Ovary (tissue), 9 donors: ENCODE measurements around the gene LRMDA. TPM values are rescaled to one million over a fixed set of nuclear protein-coding genes. Genes with fewer than 3 reads are reported as not detected.

Experiments
- DNase-seq, 5 donors: peaks; one replicate each; pipeline ENCODE4 v3.0.0-alpha.2; 2019 to 2020
- H3K27ac ChIP-seq, 2 donors: fragments of 200-600 bp; one replicate each; pipeline versions ENCODE4 v1.5.1 to v1.8.0; 2019 to 2022
- H3K27me3 ChIP-seq: fragments of 200-600 bp; one replicate; pipeline ENCODE4 v1.8.0; 2022
- H3K36me3 ChIP-seq: fragments of 200-600 bp; sonication (generic); one replicate; pipeline ENCODE4 v1.5.1; 2019
- H3K4me1 ChIP-seq: one replicate; pipeline ENCODE4 v1.8.1; 2013; ENCODE audit warnings: mild to moderate bottlenecking, moderate library complexity; ENCODE audit not compliant: insufficient read depth
- H3K4me3 ChIP-seq: fragments of 200-600 bp; sonication (generic); one replicate; pipeline ENCODE4 v1.5.1; 2017
- H3K9me3 ChIP-seq, 2 donors: fragments of 200-600 bp in 1 of 2; sonication (generic) in 1 of 2; one replicate each; pipeline versions ENCODE4 v1.5.1 to v1.8.1; 2013 to 2019; ENCODE audit warnings: mild to moderate bottlenecking in 1 of 2, moderate library complexity in 1 of 2
- EP300 ChIP-seq: sonication (generic); formaldehyde crosslinking; IDR thresholded peaks from one replicate; pipeline ENCODE4 v1.6.1; 2017; ENCODE audit warnings: antibody characterized with exemption
- POLR2A ChIP-seq: fragments of 450-650 bp; IDR thresholded peaks from one replicate; pipeline ENCODE4 v1.6.1; 2017; ENCODE audit warnings: antibody characterized with exemption, mild to moderate bottlenecking, moderate library complexity
- WGBS, 3 donors: extraction: QIAGEN DNeasy Blood & Tissue Kit in 1 of 3; methylation state at CpG; one replicate each; pipeline versions ENCODE4 v1.1.5 to v1.1.7; 2013 to 2017; 5-methylcytosine and 5-hydroxymethylcytosine counted together
- intact Hi-C, 4 donors: fragments of 100-400 bp; cut with DNase I; formaldehyde crosslinking; loops; one replicate each; pipeline versions ENCODE4 v1.11.0 to v1.15.1; 2022 to 2023
- polyA plus RNA-seq, 2 donors: library from polyadenylated mRNA; stranded (reverse); fragments of 200-250 nt in 1 of 2; fragments of 350-450 nt in 1 of 2; fragmentation: Illumina TruSeq in 1 of 2; extraction: RNeasy Lipid Tissue Mini Kit (QIAGEN cat#74804) in 1 of 2; gene quantifications; one replicate each; pipeline ENCODE4 v1.2.3, GENCODE V29; 2013 to 2014
- total RNA-seq, 7 donors: library from RNA; depleted of rRNA in 2 of 7; stranded (reverse); fragments of >200 nt in 2 of 7; fragmentation: NEBNext Ultra II Directional in 3 of 7; extraction: Animal tissue kit (Norgen Biotek cat#: 25700) in 3 of 7; gene quantifications; one replicate each; pipeline versions ENCODE4 v1.1.0 to v1.2.4, GENCODE V29; 2016 to 2023
- TF ChIP-seq, protein P1 (sequence below), 3 donors: fragments of 450-650 bp in 2 of 3; fragments of 200-600 bp in 1 of 3; IDR thresholded peaks; one replicate each; pipeline versions ENCODE4 v1.5.1 to v1.8.0; 2016 to 2022; ENCODE audit warnings: antibody characterized with exemption in 3 of 3, mild to moderate bottlenecking in 1 of 3
- donor health status: DM: no; HTN: no; CAD: no; lungs with moderate emphysema.
- donor health status: DM: no; HTN: no; CAD: no.
- donor health status: Bipolar disorder and iron deficiency.
- donor health status: DM: yes; HTN: yes; CAD: no.
- donor health status: DM: no; HTN: no; CAD: no.
- donor health status: DM: yes; HTN: yes; CAD: no.

LRMDA gene
- total and polyA plus RNA-seq, 9 donors: 14.8 to 30.7 (median 22.9) TPM

DNA sequence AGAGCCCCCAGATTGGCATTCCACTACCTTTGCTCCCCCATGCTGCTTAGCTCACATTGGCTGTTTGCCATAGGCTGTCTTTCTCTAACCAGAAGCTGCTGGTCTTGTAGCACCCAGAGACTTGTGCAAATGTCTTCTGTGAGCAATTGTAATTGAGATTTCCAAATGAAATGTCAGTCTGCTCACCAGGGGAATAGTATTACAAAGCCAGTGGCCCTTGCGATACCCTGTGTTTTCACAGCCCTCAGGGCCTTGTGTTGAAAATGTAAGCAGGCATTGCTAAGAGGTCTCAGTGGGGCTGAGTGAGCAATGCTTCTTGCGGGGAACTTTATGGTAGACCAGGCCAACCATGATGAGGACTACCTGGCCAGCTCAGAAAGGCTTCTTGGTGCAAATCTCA lies 746.5 kb downstream of the LRMDA start:
- no peak for DNase-seq
- peaks cover 1% of the 10 kb centered on the region for H3K4me1 ChIP-seq
- intact Hi-C loops: no loop called here
- 94 to 100% (median 97%) methylated on average over 2 of the region's 2 CpGs for WGBS, 3 donors
- H3K27ac ChIP-seq: no peak overlapping the region
- no peaks in the 10 kb centered on the region for H3K27me3 ChIP-seq
- TF ChIP-seq, protein P1, sequence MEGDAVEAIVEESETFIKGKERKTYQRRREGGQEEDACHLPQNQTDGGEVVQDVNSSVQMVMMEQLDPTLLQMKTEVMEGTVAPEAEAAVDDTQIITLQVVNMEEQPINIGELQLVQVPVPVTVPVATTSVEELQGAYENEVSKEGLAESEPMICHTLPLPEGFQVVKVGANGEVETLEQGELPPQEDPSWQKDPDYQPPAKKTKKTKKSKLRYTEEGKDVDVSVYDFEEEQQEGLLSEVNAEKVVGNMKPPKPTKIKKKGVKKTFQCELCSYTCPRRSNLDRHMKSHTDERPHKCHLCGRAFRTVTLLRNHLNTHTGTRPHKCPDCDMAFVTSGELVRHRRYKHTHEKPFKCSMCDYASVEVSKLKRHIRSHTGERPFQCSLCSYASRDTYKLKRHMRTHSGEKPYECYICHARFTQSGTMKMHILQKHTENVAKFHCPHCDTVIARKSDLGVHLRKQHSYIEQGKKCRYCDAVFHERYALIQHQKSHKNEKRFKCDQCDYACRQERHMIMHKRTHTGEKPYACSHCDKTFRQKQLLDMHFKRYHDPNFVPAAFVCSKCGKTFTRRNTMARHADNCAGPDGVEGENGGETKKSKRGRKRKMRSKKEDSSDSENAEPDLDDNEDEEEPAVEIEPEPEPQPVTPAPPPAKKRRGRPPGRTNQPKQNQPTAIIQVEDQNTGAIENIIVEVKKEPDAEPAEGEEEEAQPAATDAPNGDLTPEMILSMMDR (IDR thresholded peaks at IDR 0.05): no peak
- TF ChIP-seq EP300 (no peak), POLR2A (no peak)
- H3K36me3 ChIP-seq: no peaks in the 10 kb centered on the region
- H3K9me3 ChIP-seq: no peaks in the 10 kb centered on the region
- no peak overlapping the region for H3K4me3 ChIP-seq

DNA sequence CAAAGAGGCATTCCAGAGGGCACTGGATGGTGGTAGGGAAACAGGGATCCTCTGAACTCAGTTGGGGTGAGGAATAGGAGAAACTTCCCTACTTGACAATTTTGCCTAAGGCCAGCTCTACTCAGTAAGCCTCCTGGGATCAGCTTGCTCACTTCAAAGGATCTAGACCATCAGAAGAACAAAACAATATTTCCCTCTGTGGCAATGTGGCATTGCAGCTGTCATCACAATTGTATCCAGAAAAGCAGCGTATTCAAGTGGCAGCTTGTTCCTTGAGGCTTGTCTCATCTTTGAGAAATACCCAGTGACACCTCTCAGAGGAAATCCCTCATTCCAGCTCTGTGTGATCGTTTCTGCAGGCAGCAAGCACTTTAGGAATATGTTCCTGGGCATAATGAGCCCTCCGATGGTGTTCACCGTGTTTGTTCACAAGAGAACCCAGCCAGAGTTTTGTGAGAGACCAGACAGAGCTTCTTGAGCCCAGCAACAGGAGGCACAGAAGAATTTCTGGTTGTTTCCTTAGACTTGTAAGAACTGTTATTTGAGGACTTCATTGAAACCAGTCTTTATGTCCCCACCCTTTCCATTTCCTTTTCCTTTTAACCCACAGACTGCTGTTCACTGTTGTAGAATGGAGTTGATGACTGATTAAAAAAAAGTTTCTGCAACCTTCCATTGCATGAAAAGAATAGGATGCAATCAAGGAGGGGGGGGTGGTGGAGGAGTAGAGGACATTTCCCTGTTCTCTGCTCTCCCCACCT lies 747.3 kb downstream of the LRMDA start:
- no peak overlapping the region for H3K4me3 ChIP-seq
- DNase-seq: no peak
- H3K9me3 ChIP-seq: no peaks in the 10 kb centered on the region
- TF ChIP-seq, protein P1 (IDR thresholded peaks at IDR 0.05): no peak
- no peak for TF ChIP-seq POLR2A
- TF ChIP-seq EP300: no peak
- intact Hi-C loops: no loop called here
- no peaks in the 10 kb centered on the region for H3K27me3 ChIP-seq
- no peaks in the 10 kb centered on the region for H3K36me3 ChIP-seq
- H3K4me1 ChIP-seq: peaks cover 1% of the 10 kb centered on the region
- no peak overlapping the region for H3K27ac ChIP-seq
- 92 to 96% (median 92%) methylated on average over 4 of the region's 4 CpGs for WGBS, 3 donors

DNA sequence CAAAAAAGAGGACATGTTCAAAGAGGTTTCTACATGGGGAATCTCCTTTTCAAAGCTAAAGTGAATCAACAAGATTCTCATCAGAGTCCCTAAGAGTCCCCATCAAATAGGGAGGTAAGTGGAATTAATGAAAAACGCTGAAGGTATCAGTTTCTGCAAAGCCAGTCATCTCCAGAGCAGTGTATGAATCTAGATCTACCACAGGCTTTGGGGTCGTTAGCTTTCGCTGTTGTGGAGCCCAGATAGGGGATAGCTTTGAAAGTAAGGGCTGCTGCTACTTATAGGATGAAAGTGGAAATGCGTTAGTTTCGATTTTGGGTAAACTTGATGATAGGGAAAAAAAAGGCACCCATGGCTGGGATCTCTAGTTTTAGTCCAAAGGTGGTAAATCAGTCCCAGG lies 748.4 kb downstream of the LRMDA start:
- Histone ChIP-seq H3K9me3 (no peaks in the 10 kb centered on the region), H3K27me3 (no peaks in the 10 kb centered on the region), H3K27ac (no peak overlapping the region), H3K4me3 (no peak overlapping the region), H3K4me1 (peaks cover 1% of the 10 kb centered on the region), H3K36me3 (no peaks in the 10 kb centered on the region)
- intact Hi-C loops: no loop called here
- DNase-seq: no peak
- 94 to 98% (median 97%) methylated on average over 5 of the region's 5 CpGs for WGBS, 3 donors
- TF ChIP-seq, protein P1 (IDR thresholded peaks at IDR 0.05): no peak
- TF ChIP-seq POLR2A (no peak), EP300 (no peak)

DNA sequence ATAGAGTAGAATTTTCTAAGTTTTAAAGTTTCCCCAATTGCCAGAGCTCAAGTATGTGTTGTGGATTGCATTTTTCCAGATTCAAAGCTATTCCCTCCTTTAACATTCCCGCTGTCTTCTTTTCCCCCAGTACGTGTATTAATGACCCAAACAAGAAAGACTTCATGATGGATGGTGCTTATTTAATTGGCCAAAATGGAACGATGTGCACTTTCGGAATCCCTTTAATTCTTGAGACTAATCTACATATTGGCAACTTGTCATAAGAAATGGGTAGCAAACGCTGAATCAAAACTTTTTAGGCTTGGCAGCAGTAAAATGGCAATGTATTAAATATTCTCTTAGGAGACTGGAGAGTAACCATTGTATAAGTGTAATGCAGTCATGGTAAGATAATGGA lies 753.2 kb downstream of the LRMDA start:
- H3K27me3 ChIP-seq: no peaks in the 10 kb centered on the region
- peaks cover 11% of the 10 kb centered on the region for H3K4me1 ChIP-seq
- H3K4me3 ChIP-seq: no peak overlapping the region
- DNase-seq: no peak
- no peaks in the 10 kb centered on the region for H3K36me3 ChIP-seq
- TF ChIP-seq, protein P1 (IDR thresholded peaks at IDR 0.05): no peak
- TF ChIP-seq EP300 (no peak), POLR2A (no peak)
- no peak overlapping the region for H3K27ac ChIP-seq
- H3K9me3 ChIP-seq: no peaks in the 10 kb centered on the region
- WGBS, 3 donors: 77 to 84% (median 80%) methylated on average over 5 of the region's 5 CpGs
- intact Hi-C loops: no loop called here
